ENCODE results near the gene CALCOCO2.

- no peak for TF ChIP-seq POLR2A (IDR thresholded peaks at IDR 0.05)
- TF ChIP-seq EP300 (IDR thresholded peaks at IDR 0.05), result no peak
- TF ChIP-seq CTCF (IDR thresholded peaks at IDR 0.05), result no peak
Observed at GRCh38 chr17:48834973-48835372, 4.1 kb downstream of the CALCOCO2 start.

Data from tibial nerve (tissue), 4 donors.